ENCODE measurements around the gene RNF183.

DNA sequence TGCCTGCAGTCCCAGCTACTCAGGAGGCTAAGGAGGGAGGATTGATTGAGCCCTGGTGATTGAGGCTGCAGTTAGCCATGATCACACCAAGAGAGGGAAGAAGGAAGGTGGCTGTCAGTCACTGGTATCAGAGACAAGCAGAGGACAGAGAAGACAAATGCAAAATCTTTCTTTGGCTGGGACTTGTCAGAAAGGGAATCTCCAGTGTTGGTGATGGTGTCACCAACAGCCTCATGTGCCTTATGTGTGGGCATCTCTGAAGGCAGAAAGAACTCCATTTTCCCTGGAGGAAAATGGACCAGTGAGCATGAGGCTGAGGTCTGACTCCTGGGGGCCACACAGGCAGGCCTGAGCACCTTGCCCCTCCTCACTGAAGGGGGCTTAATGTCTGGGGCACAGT, 12.1 kb upstream of the RNF183 start:
- TF ChIP-seq, protein P1, sequence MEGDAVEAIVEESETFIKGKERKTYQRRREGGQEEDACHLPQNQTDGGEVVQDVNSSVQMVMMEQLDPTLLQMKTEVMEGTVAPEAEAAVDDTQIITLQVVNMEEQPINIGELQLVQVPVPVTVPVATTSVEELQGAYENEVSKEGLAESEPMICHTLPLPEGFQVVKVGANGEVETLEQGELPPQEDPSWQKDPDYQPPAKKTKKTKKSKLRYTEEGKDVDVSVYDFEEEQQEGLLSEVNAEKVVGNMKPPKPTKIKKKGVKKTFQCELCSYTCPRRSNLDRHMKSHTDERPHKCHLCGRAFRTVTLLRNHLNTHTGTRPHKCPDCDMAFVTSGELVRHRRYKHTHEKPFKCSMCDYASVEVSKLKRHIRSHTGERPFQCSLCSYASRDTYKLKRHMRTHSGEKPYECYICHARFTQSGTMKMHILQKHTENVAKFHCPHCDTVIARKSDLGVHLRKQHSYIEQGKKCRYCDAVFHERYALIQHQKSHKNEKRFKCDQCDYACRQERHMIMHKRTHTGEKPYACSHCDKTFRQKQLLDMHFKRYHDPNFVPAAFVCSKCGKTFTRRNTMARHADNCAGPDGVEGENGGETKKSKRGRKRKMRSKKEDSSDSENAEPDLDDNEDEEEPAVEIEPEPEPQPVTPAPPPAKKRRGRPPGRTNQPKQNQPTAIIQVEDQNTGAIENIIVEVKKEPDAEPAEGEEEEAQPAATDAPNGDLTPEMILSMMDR (IDR thresholded peaks at IDR 0.05; ENCODE audit: low read length), result no peak
- no peak for TF ChIP-seq EZH2 (optimal IDR thresholded peaks at IDR 0.05; ENCODE audit: low read depth, low read length)
- no peak for TF ChIP-seq EZH2phosphoT487 (IDR thresholded peaks at IDR 0.05; ENCODE audit: low read length)
